Uterus (tissue), 2 donors: ENCODE measurements around the gene USP20.

Experiments used
- POLR2A ChIP-seq, 2 donors: fragments of 450-650 bp; IDR thresholded peaks; one replicate each; pipeline ENCODE4 v1.6.1; 2016; ENCODE audit warnings: antibody characterized with exemption in 2 of 2, mild to moderate bottlenecking in 1 of 2, moderate library complexity in 1 of 2
- TF ChIP-seq, protein P1 (sequence below), 4 experiments: fragments of 200-600 bp in 2 of 4; fragments of 450-650 bp in 2 of 4; sonication (generic) in 2 of 4; IDR thresholded peaks; one replicate each; pipeline ENCODE4 v1.5.1; 2016 to 2019; ENCODE audit warnings: antibody characterized with exemption in 4 of 4, mild to moderate bottlenecking in 2 of 4, moderate library complexity in 1 of 4

DNA sequence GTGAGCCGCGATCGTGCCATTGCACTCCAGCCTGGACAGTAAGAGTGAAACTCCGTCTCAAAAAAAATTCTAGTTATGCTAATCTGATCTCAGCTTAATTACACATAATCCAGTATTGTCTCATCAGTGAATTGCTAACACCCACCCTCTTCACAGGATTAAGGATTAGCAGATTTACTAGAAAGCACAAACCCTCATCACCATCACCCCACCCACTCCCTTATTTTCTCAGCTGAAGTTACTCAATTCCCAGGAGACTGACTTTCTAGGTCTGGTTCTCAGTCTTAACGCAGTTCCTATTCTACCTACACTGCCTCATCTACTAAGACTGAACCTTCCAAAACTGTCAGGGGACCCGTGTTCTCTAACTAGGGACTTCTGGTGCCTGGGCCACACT, 23.3 kb upstream of the USP20 start:
- TF ChIP-seq, protein P1, sequence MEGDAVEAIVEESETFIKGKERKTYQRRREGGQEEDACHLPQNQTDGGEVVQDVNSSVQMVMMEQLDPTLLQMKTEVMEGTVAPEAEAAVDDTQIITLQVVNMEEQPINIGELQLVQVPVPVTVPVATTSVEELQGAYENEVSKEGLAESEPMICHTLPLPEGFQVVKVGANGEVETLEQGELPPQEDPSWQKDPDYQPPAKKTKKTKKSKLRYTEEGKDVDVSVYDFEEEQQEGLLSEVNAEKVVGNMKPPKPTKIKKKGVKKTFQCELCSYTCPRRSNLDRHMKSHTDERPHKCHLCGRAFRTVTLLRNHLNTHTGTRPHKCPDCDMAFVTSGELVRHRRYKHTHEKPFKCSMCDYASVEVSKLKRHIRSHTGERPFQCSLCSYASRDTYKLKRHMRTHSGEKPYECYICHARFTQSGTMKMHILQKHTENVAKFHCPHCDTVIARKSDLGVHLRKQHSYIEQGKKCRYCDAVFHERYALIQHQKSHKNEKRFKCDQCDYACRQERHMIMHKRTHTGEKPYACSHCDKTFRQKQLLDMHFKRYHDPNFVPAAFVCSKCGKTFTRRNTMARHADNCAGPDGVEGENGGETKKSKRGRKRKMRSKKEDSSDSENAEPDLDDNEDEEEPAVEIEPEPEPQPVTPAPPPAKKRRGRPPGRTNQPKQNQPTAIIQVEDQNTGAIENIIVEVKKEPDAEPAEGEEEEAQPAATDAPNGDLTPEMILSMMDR (IDR thresholded peaks at IDR 0.05) = no peak
- TF ChIP-seq POLR2A (IDR thresholded peaks at IDR 0.05) = no peak
